Fibroblast of upper back skin (primary cell): ENCODE data around the gene TCERG1L.
"Not testable (repeated sequence)": the region's sequence is repeated elsewhere in the genome, so short reads cannot be mapped to it uniquely, and the experiment has no call there.

Experiments used
- DNase-seq: peaks from one replicate; pipeline ENCODE4 v3.0.0-alpha.2; 2013

The TCERG1L gene

DNA sequence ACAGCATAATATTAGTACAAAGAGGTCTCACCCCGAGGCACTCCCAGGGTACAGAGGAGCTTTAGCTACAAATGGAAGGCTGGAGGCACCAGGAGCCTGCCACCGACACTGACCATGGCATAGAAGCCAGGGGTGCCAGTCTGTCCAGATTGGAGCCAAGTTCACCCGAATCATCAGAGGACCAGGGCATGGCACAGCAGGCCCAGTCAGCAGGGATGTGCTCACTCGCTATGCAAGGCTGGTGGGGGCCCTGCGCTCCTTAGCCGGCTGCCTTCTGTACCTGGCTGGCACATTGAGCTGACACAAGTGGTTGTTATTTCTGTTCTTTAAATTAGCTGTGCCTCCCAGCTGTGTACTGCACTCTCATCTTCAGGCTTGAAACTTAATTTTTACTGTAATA is 149.3 kb downstream of the TCERG1L start:
- no peak for DNase-seq

DNA sequence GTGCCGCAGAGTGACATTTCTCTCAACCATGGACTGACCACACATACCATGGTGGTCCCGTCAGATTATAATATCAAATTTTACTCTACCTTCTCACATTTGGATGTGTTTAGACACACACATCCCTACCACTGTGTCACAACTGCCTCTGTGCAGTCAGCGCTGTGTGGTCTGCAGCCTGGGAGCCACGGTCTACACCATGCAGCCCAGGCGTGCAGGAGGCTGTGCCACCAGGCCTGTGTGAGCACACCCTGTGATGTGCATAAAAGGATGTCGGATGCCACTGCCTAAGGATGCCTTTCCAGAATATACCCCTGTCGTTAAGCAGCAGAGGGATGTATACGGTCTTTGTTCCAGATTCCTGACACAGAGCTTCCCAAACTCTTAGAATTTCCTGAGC is 150.4 kb downstream of the TCERG1L start:
- no peak for DNase-seq

DNA sequence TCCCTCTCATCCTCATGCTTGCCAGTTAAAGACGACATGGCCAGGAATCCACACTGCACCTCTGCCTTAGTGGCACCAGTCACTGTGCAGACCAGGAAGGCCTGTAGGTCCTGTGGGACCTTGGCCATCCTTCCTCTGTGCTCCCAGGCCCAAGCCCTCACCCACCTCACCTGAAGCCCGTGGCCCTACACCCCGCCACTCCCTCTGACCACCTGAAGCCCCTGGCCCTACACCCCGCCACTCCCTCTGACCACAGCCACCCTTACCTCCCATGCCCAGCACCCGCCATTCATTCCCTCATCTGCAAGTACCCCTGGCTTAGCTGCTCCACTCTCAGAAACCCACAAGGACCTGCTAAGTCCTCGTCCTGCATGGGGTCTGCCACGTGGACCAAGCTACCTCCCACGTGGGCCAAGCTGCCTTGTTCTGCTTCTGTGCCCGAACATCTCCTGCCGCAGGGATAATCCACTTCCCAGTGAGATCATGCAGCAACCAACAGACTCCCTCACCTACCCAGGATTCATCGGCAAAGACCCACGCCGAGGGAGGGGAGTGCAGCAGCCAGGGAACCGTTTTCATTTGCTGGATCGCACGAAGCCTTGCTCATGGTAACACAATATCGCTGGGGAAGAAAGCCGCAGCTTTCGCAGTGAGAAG is 151.2 kb downstream of the TCERG1L start:
- DNase-seq = no peak

DNA sequence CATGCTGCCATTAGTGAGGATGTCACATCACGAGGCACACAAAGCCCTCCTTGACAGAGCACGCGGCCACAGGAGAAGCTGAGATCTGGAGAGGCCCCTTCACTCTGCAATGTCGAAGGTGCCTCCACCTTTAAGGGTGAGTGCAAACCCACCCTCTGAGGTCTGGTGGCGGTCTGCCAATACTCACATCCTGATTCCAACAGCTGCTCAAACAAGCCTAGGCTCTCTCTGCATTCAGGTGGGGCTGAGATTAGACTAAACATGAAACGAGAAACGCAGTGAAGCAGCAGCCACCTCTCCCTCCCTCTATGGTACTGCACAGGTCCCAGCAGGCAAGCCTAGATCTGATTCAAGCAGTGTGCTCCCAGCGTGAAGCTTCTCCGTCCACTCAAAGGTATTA is 151.8 kb downstream of the TCERG1L start:
- DNase-seq = no peak

DNA sequence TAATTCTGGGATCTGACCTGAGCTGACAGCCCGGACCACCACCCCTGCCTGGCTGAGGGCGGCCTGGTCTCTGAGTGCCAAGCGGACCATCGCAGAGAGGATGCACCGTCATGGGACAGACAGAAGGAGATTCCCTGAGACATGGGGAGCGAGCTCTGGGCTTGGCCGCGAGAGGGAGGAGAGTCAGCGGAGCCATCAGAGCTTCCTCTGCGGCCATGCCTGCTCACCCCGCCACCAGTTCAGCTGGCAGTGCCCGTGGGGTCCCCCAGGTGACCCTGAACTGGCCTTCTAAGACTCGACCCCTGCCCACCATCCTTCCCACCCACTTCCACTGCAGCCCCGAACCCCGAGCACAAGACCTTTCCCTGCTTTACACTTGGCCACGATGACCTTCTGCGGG is 152.8 kb downstream of the TCERG1L start:
- no peak for DNase-seq

DNA sequence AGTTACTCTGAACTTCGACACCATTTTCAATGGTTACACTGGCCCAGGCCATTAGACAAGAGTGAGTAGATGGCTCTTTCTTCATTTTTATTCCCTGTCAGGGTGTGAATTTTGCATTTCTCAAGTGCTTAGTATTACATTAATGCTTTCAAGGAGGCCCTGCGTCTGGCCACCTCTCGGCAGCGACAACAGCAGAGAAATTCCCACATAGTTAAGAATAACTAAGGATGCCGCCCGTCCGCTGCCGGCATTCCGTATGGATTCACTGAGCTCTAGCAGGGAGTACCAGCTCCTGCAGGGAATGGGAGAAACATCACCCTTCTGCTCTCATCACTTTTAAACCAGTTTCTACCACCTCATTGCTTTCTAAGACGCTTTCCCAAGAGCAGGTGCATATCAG is 153.6 kb downstream of the TCERG1L start:
- no peak for DNase-seq

DNA sequence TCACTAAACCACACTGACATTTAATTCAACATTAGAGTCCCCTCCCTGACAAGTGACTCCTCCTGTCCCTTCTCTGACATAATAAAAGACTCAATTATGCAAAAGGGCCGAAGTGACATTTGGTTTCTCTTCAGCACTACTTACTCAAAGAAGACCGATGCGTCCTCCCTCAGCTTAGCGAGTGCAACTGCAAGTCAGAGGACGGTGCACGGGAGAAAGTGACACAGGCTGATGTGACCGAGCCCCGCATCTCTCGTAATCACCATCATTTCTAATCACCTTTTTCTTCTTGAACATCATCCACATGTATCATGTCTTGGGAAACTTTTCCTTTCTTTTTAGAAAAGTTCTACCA is 155.7 kb downstream of the TCERG1L start:
- DNase-seq = no peak

- DNase-seq = no peak
Observed at GRCh38 chr10:131155218-131155875, 156.2 kb downstream of the TCERG1L start.

GRCh38 chr10:131154306-131155025 is 157.1 kb downstream of the TCERG1L start:
- DNase-seq = no peak

GRCh38 chr10:131152456-131152855 is 159.1 kb downstream of the TCERG1L start:
- not testable (repeated sequence) for DNase-seq

DNA sequence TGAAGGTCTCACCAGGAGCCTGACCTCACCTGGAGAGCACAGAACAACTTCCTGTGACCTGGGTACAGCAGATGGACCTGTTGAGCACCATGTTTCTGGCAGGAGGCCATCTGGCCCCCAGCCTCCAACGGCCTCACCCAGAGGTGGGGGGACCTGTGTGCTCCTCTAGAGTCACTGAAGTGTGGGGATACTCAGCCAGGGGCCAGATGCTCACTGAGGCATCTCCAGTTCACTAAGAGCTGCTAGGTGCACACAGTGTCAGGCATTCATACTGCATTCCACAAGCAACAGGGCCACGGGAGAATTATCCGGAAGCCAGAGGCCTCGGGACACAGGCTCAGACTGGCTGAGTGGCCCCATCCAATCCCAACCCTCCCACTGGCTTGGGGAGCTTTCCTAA is 161.4 kb downstream of the TCERG1L start:
- no peak for DNase-seq

DNA sequence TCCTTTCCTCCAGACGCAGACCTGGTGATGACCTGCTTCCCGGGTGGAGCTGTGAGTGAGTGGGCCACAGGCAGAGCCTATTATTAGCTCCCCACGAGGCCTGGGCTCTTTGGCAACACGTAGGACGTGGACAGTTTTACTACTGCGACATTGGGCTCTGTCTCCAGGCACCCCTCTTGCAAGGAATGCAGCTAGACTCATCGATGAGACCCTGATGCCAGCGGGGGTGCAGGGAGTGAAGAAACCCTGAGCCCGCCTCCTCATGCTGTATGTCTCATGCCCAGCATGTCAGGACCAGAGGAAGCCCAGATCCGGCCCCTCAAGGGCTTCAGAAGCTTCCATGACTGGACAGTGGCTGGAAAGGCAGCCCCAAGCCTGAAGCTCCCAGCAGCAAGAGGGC is 161.9 kb downstream of the TCERG1L start:
- no peak for DNase-seq

- DNase-seq = no peak
Observed at GRCh38 chr10:131149111-131149510, 162.4 kb downstream of the TCERG1L start.

- DNase-seq = no peak
Observed at GRCh38 chr10:131148270-131148669, 163.3 kb downstream of the TCERG1L start.

- no peak for DNase-seq
Observed at GRCh38 chr10:131147301-131147975, 164.1 kb downstream of the TCERG1L start.

GRCh38 chr10:131146790-131147189 is 164.7 kb downstream of the TCERG1L start:
- DNase-seq = no peak

- no peak for DNase-seq
Observed at GRCh38 chr10:131145756-131146155, 165.8 kb downstream of the TCERG1L start.

GRCh38 chr10:131144711-131145375 is 166.7 kb downstream of the TCERG1L start:
- no peak for DNase-seq

DNA sequence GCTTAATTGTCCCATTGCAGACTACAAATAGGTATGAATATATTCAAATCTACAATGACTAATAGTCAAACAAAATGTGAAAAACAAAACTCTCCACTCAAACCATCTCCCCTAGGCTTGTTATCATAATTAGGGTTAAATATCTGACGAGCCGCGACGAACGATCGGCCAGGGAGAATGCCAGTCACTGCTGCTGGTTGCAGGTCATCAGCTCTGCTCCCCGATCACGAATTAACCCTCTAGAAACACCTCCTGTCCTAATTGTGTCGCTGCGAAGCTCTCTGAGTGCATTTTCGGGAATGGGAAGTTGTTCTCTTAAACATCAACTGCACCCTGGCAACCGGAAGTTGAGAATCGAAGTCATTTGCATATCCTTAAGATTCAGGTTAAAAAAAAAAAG is 167.3 kb downstream of the TCERG1L start:
- no peak for DNase-seq

- no peak for DNase-seq
Observed at GRCh38 chr10:131143425-131144165, 167.9 kb downstream of the TCERG1L start.

GRCh38 chr10:131142517-131143380 is 168.8 kb downstream of the TCERG1L start:
- no peak for DNase-seq
